ENCODE measurements around the gene SH3BGRL2.

The SH3BGRL2 gene

GRCh38 chr6:79630883-79631692 is at the start of gene SH3BGRL2:
TSS of gene SH3BGRL2 (plus strand) at chr6:79631329. CDS start at chr6:79631462, 133 bp downstream.
- TF ChIP-seq Cebpa-rat (IDR thresholded peaks at IDR 0.05): no peak
- H3K4me2 ChIP-seq: no peak within 1 kb of the TSS
- no peak within 1 kb of the TSS for H3K4me3 ChIP-seq

GRCh38 chr6:79584332-79584731 is 46.8 kb upstream of the SH3BGRL2 start:
- H3K27me3 ChIP-seq: no peaks in the 10 kb centered on the region
- no peak overlapping the region for H3K27ac ChIP-seq
- no peaks in the 10 kb centered on the region for H3K9me3 ChIP-seq (replicated peaks in 1 of 11)
- no peak overlapping the region for H3K9ac ChIP-seq
- TF ChIP-seq Cebpa-rat (IDR thresholded peaks at IDR 0.05): no peak
- H4K20me1 ChIP-seq: no peaks in the 10 kb centered on the region
- H3K36me3 ChIP-seq: no peaks in the 10 kb centered on the region
- H3K4me3 ChIP-seq: no peak overlapping the region
- H3K4me2 ChIP-seq: no peak overlapping the region
- H3K4me1 ChIP-seq: no peaks in the 10 kb centered on the region

More at GRCh38 chr6:79630883-79631692, at the start of gene SH3BGRL2:
- Histone ChIP-seq H3K9ac (no peak within 1 kb of the TSS), H3K27ac (no peak within 1 kb of the TSS), H3K36me3 (no peaks in the 10 kb centered on the region), H3K4me1 (no peaks in the 10 kb centered on the region), H3K9me3 (replicated peaks in 1 of 11) (peaks cover 0 to 4% (median 0%) of the 10 kb centered on the region in 11 experiments; a peak in 2 of 22 replicates), H4K20me1 (no peaks in the 10 kb centered on the region), H3K27me3 (no peaks in the 10 kb centered on the region)

- Histone ChIP-seq H3K36me3 (no peaks in the 10 kb centered on the region), H3K4me1 (no peaks in the 10 kb centered on the region), H4K20me1 (no peaks in the 10 kb centered on the region), H3K27ac (no peak overlapping the region), H3K4me2 (no peak overlapping the region), H3K9me3 (replicated peaks in 1 of 11) (no peaks in the 10 kb centered on the region), H3K27me3 (no peaks in the 10 kb centered on the region), H3K4me3 (no peak overlapping the region), H3K9ac (no peak overlapping the region)
- no peak for TF ChIP-seq Cebpa-rat (IDR thresholded peaks at IDR 0.05)
Measured at GRCh38 chr6:79586548-79586947, 44.6 kb upstream of the SH3BGRL2 start.

- Histone ChIP-seq H3K27ac (no peak overlapping the region), H3K36me3 (no peaks in the 10 kb centered on the region), H3K27me3 (no peaks in the 10 kb centered on the region), H3K4me3 (no peak overlapping the region), H3K9ac (no peak overlapping the region), H3K4me2 (no peak overlapping the region), H4K20me1 (no peaks in the 10 kb centered on the region), H3K4me1 (no peaks in the 10 kb centered on the region), H3K9me3 (replicated peaks in 1 of 11) (no peaks in the 10 kb centered on the region)
- TF ChIP-seq Cebpa-rat (IDR thresholded peaks at IDR 0.05): no peak
Measured at GRCh38 chr6:79589701-79590100, 41.4 kb upstream of the SH3BGRL2 start.

- no peaks in the 10 kb centered on the region for H3K4me1 ChIP-seq
- no peak for TF ChIP-seq Cebpa-rat (IDR thresholded peaks at IDR 0.05)
Measured at GRCh38 chr6:79597155-79597554, 34.0 kb upstream of the SH3BGRL2 start.

GRCh38 chr6:79598012-79598411 is 33.1 kb upstream of the SH3BGRL2 start:
- Histone ChIP-seq H3K4me3 (no peak overlapping the region), H4K20me1 (no peaks in the 10 kb centered on the region), H3K4me1 (no peaks in the 10 kb centered on the region), H3K27me3 (no peaks in the 10 kb centered on the region), H3K4me2 (no peak overlapping the region), H3K9ac (no peak overlapping the region), H3K36me3 (no peaks in the 10 kb centered on the region), H3K9me3 (replicated peaks in 1 of 11) (no peaks in the 10 kb centered on the region), H3K27ac (no peak overlapping the region)
- TF ChIP-seq Cebpa-rat (IDR thresholded peaks at IDR 0.05): no peak

More at GRCh38 chr6:79597155-79597554, 34.0 kb upstream of the SH3BGRL2 start:
- Histone ChIP-seq H3K36me3 (no peaks in the 10 kb centered on the region), H3K4me2 (no peak overlapping the region), H3K9me3 (replicated peaks in 1 of 11) (no peaks in the 10 kb centered on the region), H3K9ac (no peak overlapping the region), H3K4me3 (no peak overlapping the region), H4K20me1 (no peaks in the 10 kb centered on the region), H3K27ac (no peak overlapping the region), H3K27me3 (no peaks in the 10 kb centered on the region)

GRCh38 chr6:79599725-79600259 is 31.3 kb upstream of the SH3BGRL2 start:
- Histone ChIP-seq H3K4me1 (no peaks in the 10 kb centered on the region), H3K9me3 (replicated peaks in 1 of 11) (no peaks in the 10 kb centered on the region), H3K4me2 (no peak overlapping the region), H4K20me1 (no peaks in the 10 kb centered on the region), H3K36me3 (no peaks in the 10 kb centered on the region), H3K27me3 (no peaks in the 10 kb centered on the region), H3K27ac (no peak overlapping the region), H3K4me3 (no peak overlapping the region), H3K9ac (no peak overlapping the region)
- TF ChIP-seq Cebpa-rat (IDR thresholded peaks at IDR 0.05): no peak

GRCh38 chr6:79600313-79600712 is 30.8 kb upstream of the SH3BGRL2 start:
- Histone ChIP-seq H3K9me3 (replicated peaks in 1 of 11) (no peaks in the 10 kb centered on the region), H3K4me3 (no peak overlapping the region), H3K4me2 (no peak overlapping the region), H3K36me3 (no peaks in the 10 kb centered on the region), H4K20me1 (no peaks in the 10 kb centered on the region), H3K27me3 (no peaks in the 10 kb centered on the region), H3K27ac (no peak overlapping the region), H3K9ac (no peak overlapping the region), H3K4me1 (no peaks in the 10 kb centered on the region)
- TF ChIP-seq Cebpa-rat (IDR thresholded peaks at IDR 0.05): no peak

GRCh38 chr6:79600812-79601609 is 30.1 kb upstream of the SH3BGRL2 start:
- Histone ChIP-seq H3K4me2 (no peak overlapping the region), H3K36me3 (no peaks in the 10 kb centered on the region), H3K9ac (no peak overlapping the region), H3K9me3 (replicated peaks in 1 of 11) (no peaks in the 10 kb centered on the region), H3K4me1 (no peaks in the 10 kb centered on the region), H3K27ac (no peak overlapping the region), H4K20me1 (no peaks in the 10 kb centered on the region), H3K27me3 (no peaks in the 10 kb centered on the region), H3K4me3 (no peak overlapping the region)
- no peak for TF ChIP-seq Cebpa-rat (IDR thresholded peaks at IDR 0.05)
